Aorta (tissue), 5 donors: ENCODE measurements around the gene BCO2. TPM values are rescaled to one million over a fixed set of nuclear protein-coding genes. Genes with fewer than 3 reads are reported as not detected.

Source experiments
- ATAC-seq: fragments of 200-7000 bp; cut with Tn5 transposase; one replicate; pipeline ENCODE4 v1.9.1; 2022; ENCODE audit warnings: moderate library complexity; ENCODE audit not compliant: low FRiP score
- DNase-seq, 2 donors: peaks; one replicate each; pipeline ENCODE4 v3.0.0-alpha.2; 2020
- H3K27ac ChIP-seq, 2 donors: one replicate each; pipeline ENCODE4 v1.5.1; 2013; ENCODE audit warnings: low read length in 2 of 2, mild to moderate bottlenecking in 2 of 2, moderate library complexity in 2 of 2, control low read depth in 1 of 2, inconsistent platforms in 1 of 2, low read depth in 1 of 2
- H3K27me3 ChIP-seq, 2 donors: one replicate each; pipeline ENCODE4 v1.6.1; 2013; ENCODE audit warnings: control low read depth in 1 of 2, low read length in 1 of 2, mild to moderate bottlenecking in 1 of 2, moderate library complexity in 1 of 2; ENCODE audit not compliant: insufficient read depth in 2 of 2, control insufficient read depth in 1 of 2
- H3K36me3 ChIP-seq, 2 donors: one replicate each; pipeline ENCODE4 v1.6.1; 2013; ENCODE audit warnings: control low read depth in 1 of 2, low read length in 1 of 2, mild to moderate bottlenecking in 1 of 2; ENCODE audit not compliant: insufficient read depth in 2 of 2, control insufficient read depth in 1 of 2
- H3K4me1 ChIP-seq, 2 donors: one replicate each; pipeline ENCODE4 v1.6.1; 2013; ENCODE audit warnings: low read length in 2 of 2, control low read depth in 1 of 2, mild to moderate bottlenecking in 1 of 2, moderate library complexity in 1 of 2; ENCODE audit not compliant: insufficient read depth in 2 of 2, control insufficient read depth in 1 of 2
- H3K4me3 ChIP-seq, 2 donors: one replicate each; pipeline ENCODE4 v1.5.1; 2013; ENCODE audit warnings: low read length in 2 of 2, control low read depth in 1 of 2, mild to moderate bottlenecking in 1 of 2
- H3K9me3 ChIP-seq: one replicate; pipeline ENCODE4 v1.6.1; 2013; ENCODE audit warnings: mild to moderate bottlenecking, low read length; ENCODE audit not compliant: control insufficient read depth
- WGBS, 2 donors: extraction: QIAGEN DNeasy Blood & Tissue Kit; methylation state at CpG; one replicate each; pipeline ENCODE4 v1.1.7; 2013; 5-methylcytosine and 5-hydroxymethylcytosine counted together
- intact Hi-C, 2 donors: fragments of 100-400 bp; cut with DNase I; formaldehyde crosslinking; loops; one replicate each; pipeline versions ENCODE4 v1.14.2 to v1.15.0; 2022
- polyA plus RNA-seq, 2 donors: library from polyadenylated mRNA; stranded (reverse); fragments of 200-250 nt; gene quantifications; one replicate each; pipeline ENCODE4 v1.2.3, GENCODE V29; 2013
- total RNA-seq, 2 donors: library from RNA; stranded (reverse); fragmentation: NEBNext Ultra II Directional; extraction: Animal tissue kit (Norgen Biotek cat#: 25700); gene quantifications; one replicate each; pipeline ENCODE4 v1.2.1, GENCODE V29; 2021
- donor health status: healthy with polysubstance abuse.
- donor health status: Bipolar disorder and iron deficiency.
- donor health status: DM: no; HTN: no; CAD: no.
- donor health status: DM: no; HTN: no; CAD: no.
- donor health status: DM: yes; HTN: yes; CAD: no.

BCO2 gene
- total and polyA plus RNA-seq, 4 donors, result 1.1 to 13.0 (median 7.6) TPM

- WGBS, 2 donors, result 96 to 97% methylated on average over 2 of the region's 2 CpGs
- no peak within 1 kb of the TSS for H3K4me3 ChIP-seq
- no peaks in the 10 kb centered on the region for H3K27me3 ChIP-seq
- peaks cover 0 to 2% of the 10 kb centered on the region in 2 donors for H3K36me3 ChIP-seq
- intact Hi-C loops, result no loop called here
- no peaks in the 10 kb centered on the region for H3K9me3 ChIP-seq
- ATAC-seq, result no peak
- H3K4me1 ChIP-seq, result no peaks in the 10 kb centered on the region
- DNase-seq, result no peak
- no peak within 1 kb of the TSS for H3K27ac ChIP-seq
These were observed 85.2 kb downstream of the BCO2 start, which contains the start of gene PLET1 for GRCh38 chr11:112260490-112260889. PLET1 (minus strand) TSS chr11:112260860; CDS start chr11:112260589, 271 bp downstream.

- intact Hi-C loops, result no loop called here
- no peak for DNase-seq
These were observed 90.5 kb downstream of the BCO2 start for GRCh38 chr11:112265659-112266409.

GRCh38 chr11:112266410-112266778 is 91.1 kb downstream of the BCO2 start:
- Histone ChIP-seq H3K27me3 (no peaks in the 10 kb centered on the region), H3K4me3 (no peak overlapping the region), H3K27ac (no peak overlapping the region), H3K9me3 (no peaks in the 10 kb centered on the region), H3K4me1 (no peaks in the 10 kb centered on the region), H3K36me3 (no peaks in the 10 kb centered on the region)
- ATAC-seq (no peak), DNase-seq (no peak)
- intact Hi-C loops, result no loop called here
- WGBS, 2 donors, result 91 to 92% methylated on average over 3 of the region's 3 CpGs

More at GRCh38 chr11:112265659-112266409, 90.5 kb downstream of the BCO2 start:
- WGBS, 2 donors, result 86 to 88% methylated on average over 11 of the region's 11 CpGs
- Histone ChIP-seq H3K4me1 (no peaks in the 10 kb centered on the region), H3K36me3 (no peaks in the 10 kb centered on the region), H3K27ac (no peak overlapping the region), H3K9me3 (no peaks in the 10 kb centered on the region), H3K27me3 (no peaks in the 10 kb centered on the region), H3K4me3 (no peak overlapping the region)
- no peak for ATAC-seq

- no peaks in the 10 kb centered on the region for H3K9me3 ChIP-seq
- no peak overlapping the region for H3K4me3 ChIP-seq
- DNase-seq (no peak), ATAC-seq (no peak)
- H3K27ac ChIP-seq, result no peak overlapping the region
- H3K27me3 ChIP-seq, result no peaks in the 10 kb centered on the region
- H3K36me3 ChIP-seq, result no peaks in the 10 kb centered on the region
- no peaks in the 10 kb centered on the region for H3K4me1 ChIP-seq
- 53 to 54% methylated on average over 5 of the region's 5 CpGs for WGBS, 2 donors
- intact Hi-C loops, result no loop called here
These were observed 91.9 kb downstream of the BCO2 start for GRCh38 chr11:112267188-112267591.

- 93 to 96% methylated on average over 5 of the region's 5 CpGs for WGBS, 2 donors
- no peaks in the 10 kb centered on the region for H3K9me3 ChIP-seq
- intact Hi-C loops, result no loop called here
- H3K36me3 ChIP-seq, result no peaks in the 10 kb centered on the region
- H3K4me3 ChIP-seq, result no peak overlapping the region
- H3K4me1 ChIP-seq, result no peaks in the 10 kb centered on the region
- no peaks in the 10 kb centered on the region for H3K27me3 ChIP-seq
- H3K27ac ChIP-seq, result no peak overlapping the region
- ATAC-seq (no peak), DNase-seq (no peak)
These were observed 93.1 kb downstream of the BCO2 start for GRCh38 chr11:112268406-112268805.

Other genes with a start within 250 kb of the BCO2 start
- 10 to 100 TPM; 54.4 to 61.8 TPM for gene DIXDC1, start 238.2 kb upstream of the BCO2 start, total RNA-seq
- gene DIXDC1, start 238.2 kb upstream of the BCO2 start, polyA plus RNA-seq, result 10 to 100 TPM; 29.8 to 33.0 TPM
- gene DLAT, start 150.1 kb upstream of the BCO2 start, total RNA-seq, result 10 to 100 TPM; 20.7 to 20.8 TPM
- 10 to 100 TPM; 11.9 to 12.8 TPM for gene DLAT, start 150.1 kb upstream of the BCO2 start, polyA plus RNA-seq
- 1 to 10 TPM in 1 of 2 donors, under 1 TPM in 1; 0.49 to 1.4 TPM for gene PIH1D2, start 101.5 kb upstream of the BCO2 start, total RNA-seq
- 10 to 100 TPM in 1 of 2 donors, 1 to 10 TPM in 1; 1.0 to 10.3 TPM for gene PIH1D2, start 101.5 kb upstream of the BCO2 start, polyA plus RNA-seq
- 10 to 100 TPM; 14.7 to 16.3 TPM for gene NKAPD1, start 101.2 kb upstream of the BCO2 start, total RNA-seq
- 10 to 100 TPM; 14.4 to 19.7 TPM for gene NKAPD1, start 101.2 kb upstream of the BCO2 start, polyA plus RNA-seq
- gene TIMM8B, start 88.8 kb upstream of the BCO2 start, total RNA-seq, result 10 to 100 TPM; 30.4 to 31.9 TPM
- 100 to 1,000 TPM in 1 of 2 donors, 10 to 100 TPM in 1; 45.4 to 131 TPM for gene TIMM8B, start 88.8 kb upstream of the BCO2 start, polyA plus RNA-seq
- gene SDHD, start 88.6 kb upstream of the BCO2 start, total RNA-seq, result 10 to 100 TPM; 58.4 to 65.2 TPM
- gene SDHD, start 88.6 kb upstream of the BCO2 start, polyA plus RNA-seq, result 100 to 1,000 TPM in 1 of 2 donors, 10 to 100 TPM in 1; 96.3 to 157 TPM
- 10 to 100 TPM; 11.1 to 17.1 TPM for gene IL18, start 11.4 kb upstream of the BCO2 start, total RNA-seq
- gene IL18, start 11.4 kb upstream of the BCO2 start, polyA plus RNA-seq, result 10 to 100 TPM in 1 of 2 donors, 1 to 10 TPM in 1; 4.1 to 29.8 TPM
- under 1 TPM; 0.57 to 0.97 TPM for gene TEX12, start 8.1 kb upstream of the BCO2 start, total RNA-seq
- not detected for gene TEX12, start 8.1 kb upstream of the BCO2 start, polyA plus RNA-seq
- gene PTS, start 50.9 kb downstream of the BCO2 start, total RNA-seq, result 10 to 100 TPM; 36.5 to 48.3 TPM
- gene PTS, start 50.9 kb downstream of the BCO2 start, polyA plus RNA-seq, result 10 to 100 TPM; 42.0 to 61.2 TPM
- gene PLET1, start 85.3 kb downstream of the BCO2 start, total RNA-seq, result not detected
- gene PLET1, start 85.3 kb downstream of the BCO2 start, polyA plus RNA-seq, result not detected